Hematopoietic multipotent progenitor cell treated with erythropoietin and hydrocortisone succinate and interleukin-3 and kit ligand, for 6 days (in vitro differentiated cells): ENCODE results near the gene RIOK1.
"Not testable (repeated sequence)": the region's sequence is repeated elsewhere in the genome, so short reads cannot be mapped to it uniquely, and the experiment has no call there.

ENCODE experiments used
- DNase-seq: peaks from one replicate; pipeline ENCODE4 v3.0.0-alpha.2; 2015

Gene RIOK1

GRCh38 chr6:7442467-7442866 lies 52.9 kb downstream of the RIOK1 start:
- no peak for DNase-seq

GRCh38 chr6:7445101-7445500 lies 55.5 kb downstream of the RIOK1 start:
- DNase-seq: no peak

DNA sequence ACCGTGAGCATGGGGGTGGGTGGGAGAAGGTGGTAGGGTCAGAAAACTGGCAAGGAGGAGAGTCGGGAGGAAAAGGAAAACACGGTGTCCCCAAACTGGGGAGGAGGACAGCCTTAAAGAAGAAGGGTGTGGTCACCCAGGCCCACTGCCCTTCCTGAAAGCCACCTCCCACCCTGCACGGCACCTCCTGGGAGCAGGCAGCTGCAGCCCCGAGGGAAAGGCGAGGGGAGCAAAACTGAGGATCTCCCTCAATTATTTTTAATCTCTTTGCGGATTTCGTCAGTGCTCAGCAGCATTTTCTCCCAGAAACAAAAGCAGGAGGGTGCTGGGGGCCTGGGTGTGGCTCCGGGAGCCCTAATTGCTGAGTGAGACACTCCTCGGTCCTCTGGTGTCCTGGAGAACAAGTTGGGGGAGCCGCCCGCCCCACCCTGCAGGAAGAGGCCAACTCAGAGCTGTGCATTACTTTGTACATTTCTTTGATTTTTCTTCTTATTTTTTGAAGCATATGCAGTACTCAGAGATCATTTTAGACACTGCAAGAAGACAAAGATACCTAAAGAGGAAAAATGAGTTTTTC lies 56.4 kb downstream of the RIOK1 start:
- DNase-seq: no peak

- no peak for DNase-seq
Measured at GRCh38 chr6:7446619-7447325, 57.2 kb downstream of the RIOK1 start.

- DNase-seq: no peak
Measured at GRCh38 chr6:7448232-7448631, 58.6 kb downstream of the RIOK1 start.

DNA sequence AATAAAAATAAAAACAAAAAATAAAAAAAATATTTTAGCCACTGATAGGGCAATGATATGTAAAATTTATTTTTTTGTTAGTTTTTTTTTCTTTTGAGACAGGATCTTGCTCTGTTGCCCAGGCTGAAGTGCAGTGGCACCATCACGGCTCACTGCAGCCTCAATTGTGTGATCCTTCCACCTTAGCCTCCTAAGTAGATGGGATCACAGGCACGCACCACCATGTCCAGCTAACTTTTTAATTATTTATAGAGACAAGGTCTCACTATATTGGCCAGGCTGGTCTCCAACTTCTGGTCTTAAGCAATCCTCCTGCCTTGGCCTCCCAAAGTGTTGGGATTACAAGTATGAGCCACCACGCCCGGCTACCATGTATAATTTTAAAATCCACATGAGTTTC lies 59.4 kb downstream of the RIOK1 start:
- no peak for DNase-seq

DNA sequence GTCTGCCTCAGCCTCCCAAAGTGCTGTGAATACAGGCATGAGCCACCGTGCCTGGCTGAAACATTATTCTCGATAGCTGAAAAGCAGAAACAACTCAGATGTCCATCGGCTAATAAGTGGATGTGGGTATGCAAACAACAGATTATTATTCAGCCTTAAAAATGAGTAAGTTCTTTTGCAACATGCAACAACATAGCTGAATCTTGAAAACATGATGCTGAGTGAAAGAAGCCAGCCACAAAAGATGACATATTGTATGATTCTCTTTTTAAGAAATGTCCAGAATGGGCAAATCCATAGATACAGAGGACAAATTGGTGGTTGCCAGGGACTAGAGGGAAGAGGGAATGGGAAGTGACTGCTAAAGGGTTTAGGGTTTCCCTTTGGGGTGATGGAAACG lies 61.7 kb downstream of the RIOK1 start:
- no peak for DNase-seq

GRCh38 chr6:7452898-7453297 lies 63.3 kb downstream of the RIOK1 start:
- no peak for DNase-seq

GRCh38 chr6:7454696-7455358 lies 65.2 kb downstream of the RIOK1 start:
- DNase-seq: no peak

DNA sequence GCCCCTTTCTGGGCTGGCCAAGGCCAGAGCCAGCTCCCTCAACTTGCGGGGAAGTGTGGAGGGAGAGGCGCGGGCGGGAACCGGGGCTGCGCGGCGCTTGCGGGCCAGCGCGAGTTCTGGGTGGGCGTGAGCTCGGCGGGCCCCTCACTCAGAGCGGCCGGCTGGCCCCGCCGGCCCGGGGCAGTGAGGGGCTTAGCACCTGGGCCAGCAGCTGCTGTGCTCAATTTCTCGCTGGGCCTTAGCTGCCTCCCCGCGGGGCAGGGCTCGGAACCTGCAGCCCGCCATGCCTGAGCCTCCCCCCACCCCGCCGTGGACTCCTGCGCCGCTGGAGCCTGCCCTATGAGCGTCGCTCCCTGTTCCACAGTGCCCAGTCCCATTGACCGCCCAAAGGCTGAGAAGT lies 66.7 kb downstream of the RIOK1 start:
- DNase-seq: not testable (repeated sequence)

DNA sequence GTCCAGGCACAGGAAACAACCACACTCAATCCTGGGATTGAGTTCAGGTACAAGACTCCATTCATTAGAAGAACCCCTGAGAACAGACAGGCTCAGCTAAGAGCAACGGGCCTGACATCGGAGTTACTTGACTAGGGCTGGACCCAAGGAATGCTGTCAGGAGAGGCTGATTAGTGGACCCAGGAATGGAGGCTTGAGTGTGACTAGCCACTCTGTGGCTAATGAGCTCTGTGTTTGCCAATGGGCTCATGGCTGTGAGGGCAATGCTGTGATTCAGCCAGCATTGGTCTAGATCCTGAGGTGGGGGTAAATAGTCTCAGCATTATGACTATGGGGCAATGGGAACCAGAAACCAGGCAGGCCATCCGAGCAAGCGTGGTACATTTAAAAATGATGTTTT lies 71.8 kb downstream of the RIOK1 start:
- no peak for DNase-seq

DNA sequence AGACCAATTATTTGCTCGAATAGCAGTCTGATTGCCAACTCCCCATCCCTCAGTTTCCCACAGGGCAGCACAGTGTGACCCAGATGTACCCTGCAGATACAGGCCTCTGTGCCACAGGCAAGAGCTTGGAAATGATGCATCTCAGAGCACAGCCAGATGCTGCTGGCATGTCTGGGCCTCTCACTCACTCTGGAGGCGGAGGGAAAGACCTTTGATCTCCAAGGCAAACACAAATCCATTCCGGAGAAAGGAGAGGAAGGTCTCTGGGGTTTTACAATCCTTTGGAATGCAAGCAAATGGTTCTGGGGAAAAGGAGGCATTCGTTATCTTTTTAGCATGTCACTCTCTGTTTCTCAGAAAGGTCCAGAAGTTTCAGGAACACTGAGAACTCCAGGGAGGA lies 74.2 kb downstream of the RIOK1 start:
- no peak for DNase-seq

- peak; percentile 26 for DNase-seq
Measured at GRCh38 chr6:7467007-7467897, 77.6 kb downstream of the RIOK1 start.
